ENCODE results near the gene MYPOP.

MYPOP gene

GRCh38 chr19:45922281-45922680 is 19.9 kb upstream of the MYPOP start:
- TF ChIP-seq ZNF37A (tag by site-specific recombination; IDR thresholded peaks at IDR 0.05), result no peak
- TF ChIP-seq PRDM1 (tag by site-specific recombination; IDR thresholded peaks at IDR 0.05), result 0 out of 2 replicates have a peak, but pooled peaks have one; percentile 4
- TF ChIP-seq ZNF623 (tag by site-specific recombination; IDR thresholded peaks at IDR 0.05), result peak; percentile 97
- ChIA-PET CTCF (no interaction called here), POLR2A (no interaction called here)
- H3K9me3 ChIP-seq (ENCODE audit: control insufficient read depth, insufficient read depth, low read depth, low read length), result no peaks in the 10 kb centered on the region
- no peaks in the 10 kb centered on the region for H3K36me3 ChIP-seq (ENCODE audit: control insufficient read depth in 2 of 2, insufficient read depth in 1 of 2, low read length in 2 of 2)
- H3K4me3 ChIP-seq (ENCODE audit: low read depth, low read length), result no peak overlapping the region
- H3K4me1 ChIP-seq (ENCODE audit: control insufficient read depth, insufficient read depth, low read length), result no peaks in the 10 kb centered on the region
- no peak overlapping the region for H3K27ac ChIP-seq (ENCODE audit: extremely low read depth, low read depth, low read length)

- Histone ChIP-seq H3K4me3 (ENCODE audit: low read depth, low read length) (no peak overlapping the region), H3K4me1 (ENCODE audit: control insufficient read depth, insufficient read depth, low read length) (no peaks in the 10 kb centered on the region), H3K9me3 (ENCODE audit: control insufficient read depth, insufficient read depth, low read depth, low read length) (no peaks in the 10 kb centered on the region), H3K27ac (ENCODE audit: extremely low read depth, low read depth, low read length) (no peak overlapping the region), H3K36me3 (ENCODE audit: control insufficient read depth in 2 of 2, insufficient read depth in 1 of 2, low read length in 2 of 2) (no peaks in the 10 kb centered on the region)
- TF ChIP-seq ZNF658 (tag by site-specific recombination; IDR thresholded peaks at IDR 0.05) (no peak), ZNF473 (tag by site-specific recombination; IDR thresholded peaks at IDR 0.05) (no peak), ZNF133 (tag by site-specific recombination; IDR thresholded peaks at IDR 0.05) (no peak), ZNF692 (tag by site-specific recombination; IDR thresholded peaks at IDR 0.05) (no peak), ZNF513 (tag by site-specific recombination; IDR thresholded peaks at IDR 0.05) (0 out of 2 replicates have a peak, but pooled peaks have one; percentile 9), ZNF26 (tag by site-specific recombination; IDR thresholded peaks at IDR 0.05) (no peak), ELK4 (IDR thresholded peaks at IDR 0.05; ENCODE audit: borderline replicate concordance, low read depth, low read length) (no peak), ZNF629 (tag by site-specific recombination; IDR thresholded peaks at IDR 0.05) (no peak)
- POLR2A ChIA-PET, result interaction anchor here (1.5 kb wide), 1 partner anchor 17 kb away, joined by 6 read pairs; the partner anchor contains the start of gene MYPOP
- CTCF ChIA-PET, result interaction anchor here (0.6 to 1.0 kb wide), 2 partner anchors 37 to 622 kb away, joined by 3 to 6 read pairs; no protein-coding TSS in a partner anchor
Observed at GRCh38 chr19:45920458-45920857, 18.0 kb upstream of the MYPOP start.

- Histone ChIP-seq H3K36me3 (ENCODE audit: control insufficient read depth in 2 of 2, insufficient read depth in 1 of 2, low read length in 2 of 2) (no peaks in the 10 kb centered on the region), H3K9me3 (ENCODE audit: control insufficient read depth, insufficient read depth, low read depth, low read length) (no peaks in the 10 kb centered on the region), H3K4me1 (ENCODE audit: control insufficient read depth, insufficient read depth, low read length) (no peaks in the 10 kb centered on the region), H3K27ac (ENCODE audit: extremely low read depth, low read depth, low read length) (no peak overlapping the region), H3K4me3 (ENCODE audit: low read depth, low read length) (no peak overlapping the region)
- TF ChIP-seq ZNF830 (tag by site-specific recombination; IDR thresholded peaks at IDR 0.05; ENCODE audit: low read depth) (no peak), ZNF704 (tag by site-specific recombination; IDR thresholded peaks at IDR 0.05) (no peak), ZBTB20 (tag by site-specific recombination; IDR thresholded peaks at IDR 0.05) (no peak), ZNF239 (tag by site-specific recombination; IDR thresholded peaks at IDR 0.05) (no peak), PATZ1 (tag by site-specific recombination; IDR thresholded peaks at IDR 0.05) (no peak), ZNF530 (tag by site-specific recombination; IDR thresholded peaks at IDR 0.05; ENCODE audit: low read depth) (no peak), ZNF555 (tag by site-specific recombination; conservative IDR thresholded peaks at IDR 0.05) (no peak)
- POLR2A ChIA-PET, result interaction anchor here (1.5 kb wide), 1 partner anchor 17 kb away, joined by 6 read pairs; the partner anchor contains the start of gene MYPOP
- CTCF ChIA-PET, result no interaction called here
Observed at GRCh38 chr19:45919678-45920077, 17.3 kb upstream of the MYPOP start.
